Loucy (cell line): ENCODE data around the gene CORO2B.

Experiments
- H2AFZ ChIP-seq: fragments of 200-600 bp; sonication (generic); 2 replicates; pipeline ENCODE4 v1.6.0; 2016; ENCODE audit warnings: antibody characterized with exemption, mild to moderate bottlenecking, low read length, moderate library complexity
- H3F3A ChIP-seq: fragments of 200-600 bp; 2 replicates; pipeline ENCODE4 v1.6.0; 2016; ENCODE audit warnings: antibody characterized with exemption, low read depth, mild to moderate bottlenecking
- H3K27me3 ChIP-seq: fragments of 200-600 bp; sonication (generic); 2 replicates; pipeline ENCODE4 v1.6.1; 2014; ENCODE audit warnings: low read length, mild to moderate bottlenecking; ENCODE audit not compliant: insufficient read depth, poor library complexity, severe bottlenecking
- H3K36me3 ChIP-seq: fragments of 200-600 bp; sonication (generic); 2 replicates; pipeline ENCODE4 v1.6.1; 2016; ENCODE audit warnings: low read length; ENCODE audit not compliant: insufficient read depth
- H3K4me1 ChIP-seq: fragments of 200-600 bp; sonication (generic); 2 replicates; pipeline ENCODE4 v1.5.1; 2014; ENCODE audit warnings: low read length, mild to moderate bottlenecking; ENCODE audit not compliant: insufficient read depth, poor library complexity, severe bottlenecking
- H3K4me2 ChIP-seq: fragments of 200-600 bp; sonication (generic); 2 replicates; pipeline ENCODE4 v1.6.0; 2014; ENCODE audit warnings: antibody characterized with exemption, low read length, low read depth, mild to moderate bottlenecking; ENCODE audit not compliant: poor library complexity, severe bottlenecking
- H3K4me3 ChIP-seq: fragments of 200-600 bp; sonication (generic); 2 replicates; pipeline ENCODE4 v1.5.1; 2014; ENCODE audit warnings: low read length, mild to moderate bottlenecking, mixed read lengths; ENCODE audit not compliant: poor library complexity, severe bottlenecking
- H3K79me2 ChIP-seq: fragments of 200-600 bp; sonication (generic); 2 replicates; pipeline ENCODE4 v1.6.1; 2014; ENCODE audit warnings: low read length; ENCODE audit not compliant: insufficient read depth
- H3K9ac ChIP-seq: fragments of 200-600 bp; sonication (generic); 2 replicates; pipeline ENCODE4 v1.6.0; 2014; ENCODE audit warnings: mild to moderate bottlenecking, low read depth, low read length, moderate library complexity; ENCODE audit not compliant: poor library complexity, severe bottlenecking
- H3K9me2 ChIP-seq: fragments of 200-600 bp; sonication (generic); replicated peaks from 2 replicates; pipeline ENCODE4 v1.6.1; 2016; ENCODE audit warnings: low read depth, low read length, mixed read lengths
- H3K9me3 ChIP-seq: fragments of 200-600 bp; sonication (generic); 2 replicates; pipeline ENCODE4 v1.6.1; 2014; ENCODE audit warnings: mild to moderate bottlenecking, antibody characterized with exemption, low read length, low read depth; ENCODE audit not compliant: insufficient read depth
- H4K20me1 ChIP-seq: fragments of 200-600 bp; sonication (generic); 2 replicates; pipeline ENCODE4 v1.6.0; 2014; ENCODE audit warnings: antibody characterized with exemption, low read length, mild to moderate bottlenecking; ENCODE audit not compliant: insufficient read depth, poor library complexity, severe bottlenecking
- EZH2phosphoT487 ChIP-seq: fragments of 200-600 bp; IDR thresholded peaks from 2 replicates; pipeline ENCODE4 v1.6.1; 2018; ENCODE audit warnings: antibody characterized with exemption, mild to moderate bottlenecking, moderate library complexity, borderline replicate concordance
- TF ChIP-seq, protein P1 (sequence below): fragments of 200-600 bp; sonication (generic); conservative IDR thresholded peaks from 2 replicates; pipeline ENCODE4 v1.5.1; 2014; ENCODE audit warnings: mild to moderate bottlenecking, antibody characterized with exemption, low read length

Gene CORO2B

DNA sequence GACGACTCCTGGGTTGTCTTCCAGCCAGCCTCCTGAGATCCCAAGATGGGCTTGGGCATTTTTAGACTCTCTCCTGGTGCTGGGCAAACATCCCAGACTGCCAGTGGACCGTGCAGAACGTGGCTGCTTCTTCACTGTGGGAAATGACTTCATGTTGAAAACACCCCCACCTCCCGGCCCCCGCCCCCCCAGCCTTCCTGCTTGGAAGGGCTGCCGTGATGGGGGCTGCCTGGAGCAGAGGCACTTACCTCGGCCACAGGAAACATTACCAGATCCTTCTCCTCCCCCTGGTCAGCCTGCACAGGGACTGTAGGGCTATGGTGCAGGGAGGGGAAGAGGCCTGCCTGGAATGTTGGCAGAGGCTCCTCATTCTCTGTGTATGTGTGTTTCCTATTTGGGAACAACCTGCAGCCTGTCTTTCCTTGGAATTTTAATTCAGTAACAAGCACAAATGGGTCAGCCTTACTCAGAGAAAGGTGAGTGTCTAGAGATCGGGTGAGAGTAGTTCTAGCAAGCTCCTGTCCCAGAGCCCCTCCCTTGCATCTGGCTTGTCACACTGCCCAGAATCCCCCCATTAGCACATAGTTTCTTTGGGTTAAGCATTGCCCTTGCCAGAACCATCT, 151.1 kb downstream of the CORO2B start:
- Histone ChIP-seq H4K20me1 (no peaks in the 10 kb centered on the region), H3F3A (no peaks in the 10 kb centered on the region)

DNA sequence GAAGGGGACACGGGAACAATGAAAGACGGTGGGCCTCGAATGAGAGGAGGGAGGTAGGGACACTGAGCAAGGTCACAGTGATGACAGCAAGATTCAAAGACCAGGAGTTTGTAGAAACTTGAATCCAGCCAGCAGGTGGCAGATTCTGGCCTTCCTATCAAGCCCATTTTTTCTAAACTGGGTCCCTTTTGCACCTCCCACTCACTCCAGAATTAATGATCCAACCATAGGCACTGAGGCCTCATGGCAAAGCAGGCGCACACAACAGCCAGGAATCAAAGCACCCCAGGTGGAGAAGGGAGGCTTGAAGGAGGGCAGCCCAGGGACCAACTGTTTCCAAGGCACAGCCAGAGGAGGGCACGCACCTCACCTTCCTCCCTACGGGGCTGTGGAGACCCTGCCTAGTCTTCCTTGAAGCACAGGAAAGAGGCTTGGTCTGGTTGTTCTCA, 151.7 kb downstream of the CORO2B start:
- H3K4me3 ChIP-seq, result no peak overlapping the region
- peaks cover 9% of the 10 kb centered on the region for H3K4me1 ChIP-seq
- no peaks in the 10 kb centered on the region for H3K9me3 ChIP-seq
- no peaks in the 10 kb centered on the region for H4K20me1 ChIP-seq
- H3K4me2 ChIP-seq, result no peak overlapping the region
- H2AFZ ChIP-seq, result no peak overlapping the region
- no peaks in the 10 kb centered on the region for H3K9me2 ChIP-seq
- TF ChIP-seq, protein P1, sequence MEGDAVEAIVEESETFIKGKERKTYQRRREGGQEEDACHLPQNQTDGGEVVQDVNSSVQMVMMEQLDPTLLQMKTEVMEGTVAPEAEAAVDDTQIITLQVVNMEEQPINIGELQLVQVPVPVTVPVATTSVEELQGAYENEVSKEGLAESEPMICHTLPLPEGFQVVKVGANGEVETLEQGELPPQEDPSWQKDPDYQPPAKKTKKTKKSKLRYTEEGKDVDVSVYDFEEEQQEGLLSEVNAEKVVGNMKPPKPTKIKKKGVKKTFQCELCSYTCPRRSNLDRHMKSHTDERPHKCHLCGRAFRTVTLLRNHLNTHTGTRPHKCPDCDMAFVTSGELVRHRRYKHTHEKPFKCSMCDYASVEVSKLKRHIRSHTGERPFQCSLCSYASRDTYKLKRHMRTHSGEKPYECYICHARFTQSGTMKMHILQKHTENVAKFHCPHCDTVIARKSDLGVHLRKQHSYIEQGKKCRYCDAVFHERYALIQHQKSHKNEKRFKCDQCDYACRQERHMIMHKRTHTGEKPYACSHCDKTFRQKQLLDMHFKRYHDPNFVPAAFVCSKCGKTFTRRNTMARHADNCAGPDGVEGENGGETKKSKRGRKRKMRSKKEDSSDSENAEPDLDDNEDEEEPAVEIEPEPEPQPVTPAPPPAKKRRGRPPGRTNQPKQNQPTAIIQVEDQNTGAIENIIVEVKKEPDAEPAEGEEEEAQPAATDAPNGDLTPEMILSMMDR, result peak; percentile 68
- no peak for TF ChIP-seq EZH2phosphoT487
- no peaks in the 10 kb centered on the region for H3K36me3 ChIP-seq
- H3K79me2 ChIP-seq, result no peaks in the 10 kb centered on the region
- H3K9ac ChIP-seq, result no peak overlapping the region
- H3K27me3 ChIP-seq, result no peaks in the 10 kb centered on the region
- no peaks in the 10 kb centered on the region for H3F3A ChIP-seq

More for the DNA sequence above, 151.1 kb downstream of the CORO2B start:
- Histone ChIP-seq H3K36me3 (no peaks in the 10 kb centered on the region), H3K79me2 (no peaks in the 10 kb centered on the region), H3K4me1 (peaks cover 4% of the 10 kb centered on the region), H3K9ac (no peak overlapping the region), H3K9me2 (no peaks in the 10 kb centered on the region), H3K4me3 (no peak overlapping the region), H2AFZ (no peak overlapping the region), H3K4me2 (no peak overlapping the region), H3K27me3 (no peaks in the 10 kb centered on the region), H3K9me3 (no peaks in the 10 kb centered on the region)
- no peak for TF ChIP-seq EZH2phosphoT487
- TF ChIP-seq, protein P1, result no peak

GRCh38 chr15:68730976-68731897, 152.4 kb downstream of the CORO2B start:
- H3F3A ChIP-seq, result no peaks in the 10 kb centered on the region
- no peaks in the 10 kb centered on the region for H3K36me3 ChIP-seq
- no peaks in the 10 kb centered on the region for H3K79me2 ChIP-seq
- TF ChIP-seq EZH2phosphoT487, result no peak
- TF ChIP-seq, protein P1, result no peak
- no peaks in the 10 kb centered on the region for H3K27me3 ChIP-seq
- no peaks in the 10 kb centered on the region for H4K20me1 ChIP-seq
- H3K4me3 ChIP-seq, result no peak overlapping the region
- peaks cover 9% of the 10 kb centered on the region for H3K4me1 ChIP-seq
- no peak overlapping the region for H3K4me2 ChIP-seq
- H3K9me2 ChIP-seq, result no peaks in the 10 kb centered on the region
- H2AFZ ChIP-seq, result no peak overlapping the region
- no peaks in the 10 kb centered on the region for H3K9me3 ChIP-seq
- H3K9ac ChIP-seq, result no peak overlapping the region
